Panc1 (cell line): ENCODE data around the gene JHY.

Experiments used
- POLR2AphosphoS5 ChIP-seq: IDR thresholded peaks from 2 replicates; pipeline ENCODE4 v1.6.1; 2012; ENCODE audit warnings: mild to moderate bottlenecking, low read depth, low read length, moderate library complexity
- SIN3A ChIP-seq: IDR thresholded peaks from 2 replicates; pipeline ENCODE4 v1.6.1; 2012; ENCODE audit warnings: low read depth, mild to moderate bottlenecking, low read length, moderate library complexity, borderline replicate concordance; ENCODE audit not compliant: insufficient read depth
- TF ChIP-seq, protein P1 (sequence below): fragments of 450-650 bp; IDR thresholded peaks from 2 replicates; pipeline ENCODE4 v1.5.1; 2017; ENCODE audit warnings: mild to moderate bottlenecking
- TF ChIP-seq, protein P2 (sequence below), 2 experiments: IDR thresholded peaks; 2 replicates each; pipeline ENCODE4 v1.6.1; 2011 to 2012; ENCODE audit warnings: low read depth in 2 of 2, control low read depth in 1 of 2, low read length in 1 of 2, mild to moderate bottlenecking in 1 of 2, moderate library complexity in 1 of 2; ENCODE audit not compliant: insufficient read depth in 1 of 2

DNA sequence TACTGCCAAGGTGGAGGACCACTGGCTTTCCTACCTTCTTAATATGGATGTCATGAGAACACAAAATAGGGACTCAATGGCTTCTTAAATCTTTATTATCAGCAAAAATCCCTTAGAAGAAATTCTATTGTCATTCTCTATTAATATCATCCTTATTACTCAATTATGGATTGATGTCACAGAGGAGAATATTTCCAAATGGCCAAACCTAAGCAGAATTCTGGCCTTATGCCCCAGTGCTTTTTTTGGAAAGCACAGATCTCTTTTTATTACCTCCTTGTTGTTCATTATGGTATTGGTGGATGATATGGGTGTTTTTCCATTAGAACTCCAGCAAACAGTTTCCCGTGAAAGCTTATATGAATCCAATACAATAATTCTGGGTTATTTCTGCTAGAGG lies 34.4 kb upstream of the JHY start:
- TF ChIP-seq SIN3A (no peak), POLR2AphosphoS5 (no peak)
- TF ChIP-seq, protein P1, sequence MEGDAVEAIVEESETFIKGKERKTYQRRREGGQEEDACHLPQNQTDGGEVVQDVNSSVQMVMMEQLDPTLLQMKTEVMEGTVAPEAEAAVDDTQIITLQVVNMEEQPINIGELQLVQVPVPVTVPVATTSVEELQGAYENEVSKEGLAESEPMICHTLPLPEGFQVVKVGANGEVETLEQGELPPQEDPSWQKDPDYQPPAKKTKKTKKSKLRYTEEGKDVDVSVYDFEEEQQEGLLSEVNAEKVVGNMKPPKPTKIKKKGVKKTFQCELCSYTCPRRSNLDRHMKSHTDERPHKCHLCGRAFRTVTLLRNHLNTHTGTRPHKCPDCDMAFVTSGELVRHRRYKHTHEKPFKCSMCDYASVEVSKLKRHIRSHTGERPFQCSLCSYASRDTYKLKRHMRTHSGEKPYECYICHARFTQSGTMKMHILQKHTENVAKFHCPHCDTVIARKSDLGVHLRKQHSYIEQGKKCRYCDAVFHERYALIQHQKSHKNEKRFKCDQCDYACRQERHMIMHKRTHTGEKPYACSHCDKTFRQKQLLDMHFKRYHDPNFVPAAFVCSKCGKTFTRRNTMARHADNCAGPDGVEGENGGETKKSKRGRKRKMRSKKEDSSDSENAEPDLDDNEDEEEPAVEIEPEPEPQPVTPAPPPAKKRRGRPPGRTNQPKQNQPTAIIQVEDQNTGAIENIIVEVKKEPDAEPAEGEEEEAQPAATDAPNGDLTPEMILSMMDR, result no peak
- TF ChIP-seq, protein P2, sequence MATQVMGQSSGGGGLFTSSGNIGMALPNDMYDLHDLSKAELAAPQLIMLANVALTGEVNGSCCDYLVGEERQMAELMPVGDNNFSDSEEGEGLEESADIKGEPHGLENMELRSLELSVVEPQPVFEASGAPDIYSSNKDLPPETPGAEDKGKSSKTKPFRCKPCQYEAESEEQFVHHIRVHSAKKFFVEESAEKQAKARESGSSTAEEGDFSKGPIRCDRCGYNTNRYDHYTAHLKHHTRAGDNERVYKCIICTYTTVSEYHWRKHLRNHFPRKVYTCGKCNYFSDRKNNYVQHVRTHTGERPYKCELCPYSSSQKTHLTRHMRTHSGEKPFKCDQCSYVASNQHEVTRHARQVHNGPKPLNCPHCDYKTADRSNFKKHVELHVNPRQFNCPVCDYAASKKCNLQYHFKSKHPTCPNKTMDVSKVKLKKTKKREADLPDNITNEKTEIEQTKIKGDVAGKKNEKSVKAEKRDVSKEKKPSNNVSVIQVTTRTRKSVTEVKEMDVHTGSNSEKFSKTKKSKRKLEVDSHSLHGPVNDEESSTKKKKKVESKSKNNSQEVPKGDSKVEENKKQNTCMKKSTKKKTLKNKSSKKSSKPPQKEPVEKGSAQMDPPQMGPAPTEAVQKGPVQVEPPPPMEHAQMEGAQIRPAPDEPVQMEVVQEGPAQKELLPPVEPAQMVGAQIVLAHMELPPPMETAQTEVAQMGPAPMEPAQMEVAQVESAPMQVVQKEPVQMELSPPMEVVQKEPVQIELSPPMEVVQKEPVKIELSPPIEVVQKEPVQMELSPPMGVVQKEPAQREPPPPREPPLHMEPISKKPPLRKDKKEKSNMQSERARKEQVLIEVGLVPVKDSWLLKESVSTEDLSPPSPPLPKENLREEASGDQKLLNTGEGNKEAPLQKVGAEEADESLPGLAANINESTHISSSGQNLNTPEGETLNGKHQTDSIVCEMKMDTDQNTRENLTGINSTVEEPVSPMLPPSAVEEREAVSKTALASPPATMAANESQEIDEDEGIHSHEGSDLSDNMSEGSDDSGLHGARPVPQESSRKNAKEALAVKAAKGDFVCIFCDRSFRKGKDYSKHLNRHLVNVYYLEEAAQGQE (IDR thresholded peaks at IDR 0.05; ENCODE audit: insufficient read depth in 1 of 2, low read depth in 2 of 2, low read length in 1 of 2), result no peak
